Measurements from ENCODE around the gene TMC4. TPM values are rescaled to one million over a fixed set of nuclear protein-coding genes. Genes with fewer than 3 reads are reported as not detected.

TMC4 gene
- polyA plus RNA-seq, 1 donor (not counting 4 experiments of a cell fraction or from before 2014, with no cell fraction given), result 1.5 TPM

DNA sequence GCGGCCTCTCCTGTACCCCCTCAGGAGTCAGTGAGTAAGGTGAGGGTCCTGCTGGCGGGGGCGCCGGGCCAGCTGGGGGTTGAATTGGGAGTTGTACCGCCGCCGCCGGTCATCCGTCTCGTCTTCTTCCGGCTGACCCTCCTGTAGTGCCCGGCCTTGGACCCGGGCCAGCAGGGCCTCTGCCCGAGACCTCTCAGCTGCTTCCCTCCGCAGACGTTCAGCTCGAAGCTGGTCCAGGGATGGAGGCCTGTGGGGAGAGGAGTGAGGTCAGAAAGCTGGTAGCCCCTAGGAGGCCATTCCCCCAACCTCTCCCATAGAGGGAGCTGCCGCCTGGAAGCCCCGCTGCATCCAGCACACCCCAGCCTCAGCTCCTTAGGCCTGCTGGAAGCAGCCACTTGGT is 17.3 kb downstream of the TMC4 start:
- DNase-seq (ENCODE audit: low read depth, low spot score) (no peak), FAIRE-seq (no peak)
- peaks cover 32 to 40% of the 10 kb centered on the region in 2 experiments for H3K36me3 ChIP-seq (ENCODE audit: control insufficient read depth in 2 of 2, extremely low read depth in 1 of 2, insufficient read depth in 2 of 2, low read length in 2 of 2)

DNA sequence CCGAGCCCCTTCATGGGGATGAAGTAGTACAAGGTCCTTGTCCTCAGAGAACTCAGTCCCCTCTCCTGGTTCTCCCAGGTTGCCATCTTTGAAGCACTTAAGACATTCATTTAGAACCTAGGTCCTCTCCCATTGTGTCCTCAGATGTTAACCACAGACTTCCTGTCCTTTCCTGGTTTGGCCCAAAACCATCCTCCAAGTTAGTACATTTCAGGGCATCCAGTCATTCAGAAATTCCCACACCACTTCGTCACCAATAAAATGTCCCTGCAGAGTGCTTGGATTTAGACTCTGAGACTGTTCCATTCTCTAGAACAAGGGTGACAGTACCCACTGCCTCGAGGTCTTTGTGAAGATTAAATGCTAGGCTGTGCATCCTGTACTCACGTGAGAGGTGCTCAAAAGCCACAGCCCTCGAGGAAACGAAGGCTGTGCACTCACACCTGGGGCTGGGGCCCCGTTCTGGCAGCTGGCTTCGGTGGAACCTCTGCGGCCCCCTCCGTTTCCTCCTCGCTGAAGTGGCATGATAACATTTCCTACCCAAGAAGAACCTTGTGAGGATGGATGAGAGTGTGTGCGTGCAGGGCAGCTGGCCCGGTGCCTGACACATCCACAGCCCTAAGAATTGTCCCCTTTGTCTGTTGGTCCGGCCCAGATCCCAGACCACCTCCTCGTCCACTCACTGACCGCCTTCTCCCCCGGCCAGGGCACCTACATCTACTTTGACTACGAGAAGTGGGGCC is 18.2 kb downstream of the TMC4 start:
- no peaks in the 10 kb centered on the region for H3K9me3 ChIP-seq (ENCODE audit: control insufficient read depth, low read depth, low read length)
- H3K36me3 ChIP-seq (ENCODE audit: control insufficient read depth in 2 of 2, extremely low read depth in 1 of 2, insufficient read depth in 2 of 2, low read length in 2 of 2), result peaks cover 38 to 44% of the 10 kb centered on the region in 2 experiments
- H3K9me1 ChIP-seq (ENCODE audit: control insufficient read depth, extremely low read depth, insufficient read depth, low read length), result no peaks in the 10 kb centered on the region
- H2AFZ ChIP-seq (ENCODE audit: control insufficient read depth, low read length), result no peak overlapping the region
- no peak overlapping the region for H3K4me2 ChIP-seq (ENCODE audit: control insufficient read depth, extremely low read depth, insufficient read depth, low read depth, low read length)
- DNase-seq (ENCODE audit: low read depth, low spot score) (no peak), FAIRE-seq (no peak)
- dilution Hi-C loops (cut with MboI; ENCODE audit: extremely low pct_ligation_motif_present, low sequenced_read_pairs), result no loop called here
- no peak overlapping the region for H3K27ac ChIP-seq (ENCODE audit: control insufficient read depth, insufficient read depth, low read length)
- H3K27me3 ChIP-seq (ENCODE audit: control insufficient read depth, extremely low read depth, insufficient read depth, low read length), result no peaks in the 10 kb centered on the region
- H3K79me2 ChIP-seq (ENCODE audit: control insufficient read depth, insufficient read depth, low read length), result peaks cover 7% of the 10 kb centered on the region
- peaks cover 10% of the 10 kb centered on the region for H3K4me1 ChIP-seq (ENCODE audit: control insufficient read depth, extremely low read depth, insufficient read depth, low read length)
- H4K20me1 ChIP-seq (ENCODE audit: control insufficient read depth, extremely low read depth, insufficient read depth, low read length), result peaks cover 9% of the 10 kb centered on the region
- no peak for TF ChIP-seq EZH2 (IDR thresholded peaks at IDR 0.05; ENCODE audit: low read length)
- TF ChIP-seq, protein P1, sequence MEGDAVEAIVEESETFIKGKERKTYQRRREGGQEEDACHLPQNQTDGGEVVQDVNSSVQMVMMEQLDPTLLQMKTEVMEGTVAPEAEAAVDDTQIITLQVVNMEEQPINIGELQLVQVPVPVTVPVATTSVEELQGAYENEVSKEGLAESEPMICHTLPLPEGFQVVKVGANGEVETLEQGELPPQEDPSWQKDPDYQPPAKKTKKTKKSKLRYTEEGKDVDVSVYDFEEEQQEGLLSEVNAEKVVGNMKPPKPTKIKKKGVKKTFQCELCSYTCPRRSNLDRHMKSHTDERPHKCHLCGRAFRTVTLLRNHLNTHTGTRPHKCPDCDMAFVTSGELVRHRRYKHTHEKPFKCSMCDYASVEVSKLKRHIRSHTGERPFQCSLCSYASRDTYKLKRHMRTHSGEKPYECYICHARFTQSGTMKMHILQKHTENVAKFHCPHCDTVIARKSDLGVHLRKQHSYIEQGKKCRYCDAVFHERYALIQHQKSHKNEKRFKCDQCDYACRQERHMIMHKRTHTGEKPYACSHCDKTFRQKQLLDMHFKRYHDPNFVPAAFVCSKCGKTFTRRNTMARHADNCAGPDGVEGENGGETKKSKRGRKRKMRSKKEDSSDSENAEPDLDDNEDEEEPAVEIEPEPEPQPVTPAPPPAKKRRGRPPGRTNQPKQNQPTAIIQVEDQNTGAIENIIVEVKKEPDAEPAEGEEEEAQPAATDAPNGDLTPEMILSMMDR (optimal IDR thresholded peaks at IDR 0.05 in 1 of 3, IDR thresholded peaks at IDR 0.05 in 1 of 3, conservative IDR thresholded peaks at IDR 0.05 in 1 of 3; ENCODE audit: extremely low read depth in 1 of 3, insufficient read depth in 2 of 3, low read length in 3 of 3), result no peak
- H3K9ac ChIP-seq (ENCODE audit: control insufficient read depth, extremely low read depth, insufficient read depth, low read length), result no peak overlapping the region
- H3K4me3 ChIP-seq (ENCODE audit: control insufficient read depth in 2 of 3, extremely low read depth in 1 of 3, insufficient read depth in 2 of 3, low read depth in 1 of 3, low read length in 3 of 3), result no peak overlapping the region

More for the DNA sequence above, 17.3 kb downstream of the TMC4 start:
- dilution Hi-C loops (cut with MboI; ENCODE audit: extremely low pct_ligation_motif_present, low sequenced_read_pairs), result no loop called here
- no peak overlapping the region for H3K9ac ChIP-seq (ENCODE audit: control insufficient read depth, extremely low read depth, insufficient read depth, low read length)
- peaks cover 9% of the 10 kb centered on the region for H4K20me1 ChIP-seq (ENCODE audit: control insufficient read depth, extremely low read depth, insufficient read depth, low read length)
- TF ChIP-seq EZH2 (IDR thresholded peaks at IDR 0.05; ENCODE audit: low read length), result no peak
- TF ChIP-seq, protein P1 (optimal IDR thresholded peaks at IDR 0.05 in 1 of 3, IDR thresholded peaks at IDR 0.05 in 1 of 3, conservative IDR thresholded peaks at IDR 0.05 in 1 of 3; ENCODE audit: extremely low read depth in 1 of 3, insufficient read depth in 2 of 3, low read length in 3 of 3), result no peak
- no peaks in the 10 kb centered on the region for H3K9me1 ChIP-seq (ENCODE audit: control insufficient read depth, extremely low read depth, insufficient read depth, low read length)
- no peaks in the 10 kb centered on the region for H3K9me3 ChIP-seq (ENCODE audit: control insufficient read depth, low read depth, low read length)
- no peak overlapping the region for H3K27ac ChIP-seq (ENCODE audit: control insufficient read depth, insufficient read depth, low read length)
- H3K4me1 ChIP-seq (ENCODE audit: control insufficient read depth, extremely low read depth, insufficient read depth, low read length), result peaks cover 16% of the 10 kb centered on the region
- H3K27me3 ChIP-seq (ENCODE audit: control insufficient read depth, extremely low read depth, insufficient read depth, low read length), result no peaks in the 10 kb centered on the region
- no peak overlapping the region for H3K4me3 ChIP-seq (ENCODE audit: control insufficient read depth in 2 of 3, extremely low read depth in 1 of 3, insufficient read depth in 2 of 3, low read depth in 1 of 3, low read length in 3 of 3)
- H3K4me2 ChIP-seq (ENCODE audit: control insufficient read depth, extremely low read depth, insufficient read depth, low read depth, low read length), result no peak overlapping the region
- H3K79me2 ChIP-seq (ENCODE audit: control insufficient read depth, insufficient read depth, low read length), result peaks cover 7% of the 10 kb centered on the region
- H2AFZ ChIP-seq (ENCODE audit: control insufficient read depth, low read length), result no peak overlapping the region
